Measurements from ENCODE around the gene GPC6.

The GPC6 gene

GRCh38 chr13:93936901-93937300, 710.3 kb downstream of the GPC6 start:
- Histone ChIP-seq H4K8ac (ENCODE audit: low read depth, low read length) (no peak overlapping the region), H3K23ac (ENCODE audit: low read length) (no peak overlapping the region), H3K36me3 (ENCODE audit: control insufficient read depth, insufficient read depth, low read length) (no peaks in the 10 kb centered on the region), H2BK120ac (ENCODE audit: low read depth, low read length) (no peak overlapping the region), H2AK5ac (ENCODE audit: low read length) (no peak overlapping the region), H3K9ac (ENCODE audit: low read length) (no peak overlapping the region), H3K18ac (ENCODE audit: low read length) (no peak overlapping the region), H3K4ac (ENCODE audit: low read depth, low read length) (no peak overlapping the region), H2BK15ac (replicated peaks; ENCODE audit: low read depth) (no peak overlapping the region), H3K56ac (ENCODE audit: low read length) (no peak overlapping the region), H3K27ac (ENCODE audit: low read depth, low read length) (no peak overlapping the region), H3K79me1 (ENCODE audit: low read length) (no peaks in the 10 kb centered on the region), H3K27me3 (ENCODE audit: insufficient read depth, low read length, poor library complexity) (no peaks in the 10 kb centered on the region), H3K4me2 (ENCODE audit: low read length) (no peak overlapping the region), H4K5ac (ENCODE audit: low read length) (no peak overlapping the region), H2BK5ac (ENCODE audit: low read length) (no peak overlapping the region), H3K4me3 (ENCODE audit: low read length) (no peak overlapping the region), H3K79me2 (ENCODE audit: control insufficient read depth, insufficient read depth, low read length) (no peaks in the 10 kb centered on the region), H3K4me1 (ENCODE audit: control insufficient read depth, low read depth, low read length) (no peaks in the 10 kb centered on the region)
- DNase-seq, result no peak
- WGBS (ENCODE audit: extremely low coverage, insufficient coverage, low lambda C conversion rate), result no CpG with 5 or more reads among the region's 4 CpGs

- no peak overlapping the region for H2BK120ac ChIP-seq (ENCODE audit: low read depth, low read length)
- H3K4me1 ChIP-seq (ENCODE audit: control insufficient read depth, low read depth, low read length), result no peaks in the 10 kb centered on the region
- H3K27ac ChIP-seq (ENCODE audit: low read depth, low read length), result no peak overlapping the region
- no peak overlapping the region for H3K4me3 ChIP-seq (ENCODE audit: low read length)
- no peak overlapping the region for H3K4me2 ChIP-seq (ENCODE audit: low read length)
- no peak overlapping the region for H3K56ac ChIP-seq (ENCODE audit: low read length)
- H2BK5ac ChIP-seq (ENCODE audit: low read length), result no peak overlapping the region
- H2BK15ac ChIP-seq (replicated peaks; ENCODE audit: low read depth), result no peak overlapping the region
- H4K5ac ChIP-seq (ENCODE audit: low read length), result no peak overlapping the region
- no CpG with 5 or more reads among the region's 2 CpGs for WGBS (ENCODE audit: extremely low coverage, insufficient coverage, low lambda C conversion rate)
- H3K36me3 ChIP-seq (ENCODE audit: control insufficient read depth, insufficient read depth, low read length), result no peaks in the 10 kb centered on the region
- H3K9ac ChIP-seq (ENCODE audit: low read length), result no peak overlapping the region
- no peak overlapping the region for H3K23ac ChIP-seq (ENCODE audit: low read length)
- no peak overlapping the region for H2AK5ac ChIP-seq (ENCODE audit: low read length)
- H3K79me2 ChIP-seq (ENCODE audit: control insufficient read depth, insufficient read depth, low read length), result no peaks in the 10 kb centered on the region
- H4K8ac ChIP-seq (ENCODE audit: low read depth, low read length), result no peak overlapping the region
- no peaks in the 10 kb centered on the region for H3K27me3 ChIP-seq (ENCODE audit: insufficient read depth, low read length, poor library complexity)
- H3K4ac ChIP-seq (ENCODE audit: low read depth, low read length), result no peak overlapping the region
- no peak overlapping the region for H3K18ac ChIP-seq (ENCODE audit: low read length)
- no peaks in the 10 kb centered on the region for H3K79me1 ChIP-seq (ENCODE audit: low read length)
- no peak for DNase-seq
Measured at GRCh38 chr13:93941444-93941843, 714.8 kb downstream of the GPC6 start.

GRCh38 chr13:93942016-93942415, 715.4 kb downstream of the GPC6 start:
- H3K4me1 ChIP-seq (ENCODE audit: control insufficient read depth, low read depth, low read length), result no peaks in the 10 kb centered on the region
- H3K18ac ChIP-seq (ENCODE audit: low read length), result no peak overlapping the region
- no peaks in the 10 kb centered on the region for H3K79me2 ChIP-seq (ENCODE audit: control insufficient read depth, insufficient read depth, low read length)
- no peak overlapping the region for H3K56ac ChIP-seq (ENCODE audit: low read length)
- no peak overlapping the region for H3K4me3 ChIP-seq (ENCODE audit: low read length)
- no peaks in the 10 kb centered on the region for H3K79me1 ChIP-seq (ENCODE audit: low read length)
- no peak overlapping the region for H4K8ac ChIP-seq (ENCODE audit: low read depth, low read length)
- no peak overlapping the region for H3K23ac ChIP-seq (ENCODE audit: low read length)
- H3K27me3 ChIP-seq (ENCODE audit: insufficient read depth, low read length, poor library complexity), result no peaks in the 10 kb centered on the region
- no peak overlapping the region for H3K27ac ChIP-seq (ENCODE audit: low read depth, low read length)
- H2BK120ac ChIP-seq (ENCODE audit: low read depth, low read length), result no peak overlapping the region
- no peak overlapping the region for H2AK5ac ChIP-seq (ENCODE audit: low read length)
- no peak overlapping the region for H3K4ac ChIP-seq (ENCODE audit: low read depth, low read length)
- no peak overlapping the region for H3K9ac ChIP-seq (ENCODE audit: low read length)
- H3K36me3 ChIP-seq (ENCODE audit: control insufficient read depth, insufficient read depth, low read length), result no peaks in the 10 kb centered on the region
- no CpG with 5 or more reads among the region's 3 CpGs for WGBS (ENCODE audit: extremely low coverage, insufficient coverage, low lambda C conversion rate)
- no peak for DNase-seq
- no peak overlapping the region for H2BK15ac ChIP-seq (replicated peaks; ENCODE audit: low read depth)
- no peak overlapping the region for H2BK5ac ChIP-seq (ENCODE audit: low read length)
- H4K5ac ChIP-seq (ENCODE audit: low read length), result no peak overlapping the region
- H3K4me2 ChIP-seq (ENCODE audit: low read length), result no peak overlapping the region

- H3K18ac ChIP-seq (ENCODE audit: low read length), result no peak overlapping the region
Measured at GRCh38 chr13:93945621-93946020, 719.0 kb downstream of the GPC6 start.

GRCh38 chr13:93946994-93947393, 720.4 kb downstream of the GPC6 start:
- Histone ChIP-seq H3K23ac (ENCODE audit: low read length) (no peak overlapping the region), H2BK15ac (replicated peaks; ENCODE audit: low read depth) (no peak overlapping the region), H3K4ac (ENCODE audit: low read depth, low read length) (no peak overlapping the region)

More at GRCh38 chr13:93945621-93946020, 719.0 kb downstream of the GPC6 start:
- Histone ChIP-seq H3K27ac (ENCODE audit: low read depth, low read length) (no peak overlapping the region), H3K4me2 (ENCODE audit: low read length) (no peak overlapping the region), H2AK5ac (ENCODE audit: low read length) (no peak overlapping the region), H2BK120ac (ENCODE audit: low read depth, low read length) (no peak overlapping the region), H4K8ac (ENCODE audit: low read depth, low read length) (no peak overlapping the region), H3K4ac (ENCODE audit: low read depth, low read length) (no peak overlapping the region), H3K9ac (ENCODE audit: low read length) (no peak overlapping the region), H3K36me3 (ENCODE audit: control insufficient read depth, insufficient read depth, low read length) (no peaks in the 10 kb centered on the region), H2BK5ac (ENCODE audit: low read length) (no peak overlapping the region), H3K56ac (ENCODE audit: low read length) (no peak overlapping the region), H2BK15ac (replicated peaks; ENCODE audit: low read depth) (no peak overlapping the region), H4K5ac (ENCODE audit: low read length) (no peak overlapping the region), H3K23ac (ENCODE audit: low read length) (no peak overlapping the region), H3K27me3 (ENCODE audit: insufficient read depth, low read length, poor library complexity) (no peaks in the 10 kb centered on the region), H3K79me2 (ENCODE audit: control insufficient read depth, insufficient read depth, low read length) (no peaks in the 10 kb centered on the region), H3K4me1 (ENCODE audit: control insufficient read depth, low read depth, low read length) (no peaks in the 10 kb centered on the region), H3K79me1 (ENCODE audit: low read length) (no peaks in the 10 kb centered on the region), H3K4me3 (ENCODE audit: low read length) (no peak overlapping the region)
- WGBS (ENCODE audit: extremely low coverage, insufficient coverage, low lambda C conversion rate), result 100% methylated on average over 2 of the region's 3 CpGs
- no peak for DNase-seq

GRCh38 chr13:93947651-93948050, 721.0 kb downstream of the GPC6 start:
- no peak overlapping the region for H3K56ac ChIP-seq (ENCODE audit: low read length)
- H3K27ac ChIP-seq (ENCODE audit: low read depth, low read length), result no peak overlapping the region
- H4K5ac ChIP-seq (ENCODE audit: low read length), result no peak overlapping the region
- no peak overlapping the region for H3K4me2 ChIP-seq (ENCODE audit: low read length)
- H2BK5ac ChIP-seq (ENCODE audit: low read length), result no peak overlapping the region
- no peaks in the 10 kb centered on the region for H3K27me3 ChIP-seq (ENCODE audit: insufficient read depth, low read length, poor library complexity)
- H4K8ac ChIP-seq (ENCODE audit: low read depth, low read length), result no peak overlapping the region
- no CpG with 5 or more reads among the region's 5 CpGs for WGBS (ENCODE audit: extremely low coverage, insufficient coverage, low lambda C conversion rate)
- no peak overlapping the region for H3K4ac ChIP-seq (ENCODE audit: low read depth, low read length)
- no peak overlapping the region for H3K18ac ChIP-seq (ENCODE audit: low read length)
- no peak overlapping the region for H3K9ac ChIP-seq (ENCODE audit: low read length)
- no peak overlapping the region for H2AK5ac ChIP-seq (ENCODE audit: low read length)
- H2BK120ac ChIP-seq (ENCODE audit: low read depth, low read length), result no peak overlapping the region
- H3K4me1 ChIP-seq (ENCODE audit: control insufficient read depth, low read depth, low read length), result no peaks in the 10 kb centered on the region
- H3K79me2 ChIP-seq (ENCODE audit: control insufficient read depth, insufficient read depth, low read length), result no peaks in the 10 kb centered on the region
- H3K79me1 ChIP-seq (ENCODE audit: low read length), result no peaks in the 10 kb centered on the region
- H3K36me3 ChIP-seq (ENCODE audit: control insufficient read depth, insufficient read depth, low read length), result no peaks in the 10 kb centered on the region
- no peak for DNase-seq
- no peak overlapping the region for H3K4me3 ChIP-seq (ENCODE audit: low read length)
- no peak overlapping the region for H2BK15ac ChIP-seq (replicated peaks; ENCODE audit: low read depth)
- H3K23ac ChIP-seq (ENCODE audit: low read length), result no peak overlapping the region

More at GRCh38 chr13:93946994-93947393, 720.4 kb downstream of the GPC6 start:
- no peaks in the 10 kb centered on the region for H3K27me3 ChIP-seq (ENCODE audit: insufficient read depth, low read length, poor library complexity)
- no peak overlapping the region for H3K4me2 ChIP-seq (ENCODE audit: low read length)
- H3K4me3 ChIP-seq (ENCODE audit: low read length), result no peak overlapping the region
- no peak overlapping the region for H2BK5ac ChIP-seq (ENCODE audit: low read length)
- H3K4me1 ChIP-seq (ENCODE audit: control insufficient read depth, low read depth, low read length), result no peaks in the 10 kb centered on the region
- H3K18ac ChIP-seq (ENCODE audit: low read length), result no peak overlapping the region
- no peak for DNase-seq
- H3K27ac ChIP-seq (ENCODE audit: low read depth, low read length), result no peak overlapping the region
- H3K56ac ChIP-seq (ENCODE audit: low read length), result no peak overlapping the region
- no peaks in the 10 kb centered on the region for H3K36me3 ChIP-seq (ENCODE audit: control insufficient read depth, insufficient read depth, low read length)
- H3K79me2 ChIP-seq (ENCODE audit: control insufficient read depth, insufficient read depth, low read length), result no peaks in the 10 kb centered on the region
- no peak overlapping the region for H4K8ac ChIP-seq (ENCODE audit: low read depth, low read length)
- H2AK5ac ChIP-seq (ENCODE audit: low read length), result no peak overlapping the region
- H4K5ac ChIP-seq (ENCODE audit: low read length), result no peak overlapping the region
- no peak overlapping the region for H2BK120ac ChIP-seq (ENCODE audit: low read depth, low read length)
- no peak overlapping the region for H3K9ac ChIP-seq (ENCODE audit: low read length)
- no peaks in the 10 kb centered on the region for H3K79me1 ChIP-seq (ENCODE audit: low read length)
- no CpG with 5 or more reads among the region's 3 CpGs for WGBS (ENCODE audit: extremely low coverage, insufficient coverage, low lambda C conversion rate)

Data from mesendoderm (in vitro differentiated cells).